HG02943 (cell line): Measurements from ENCODE around the gene SIM2.

Experiments used
- ATAC-seq: cut with Tn5 transposase; IDR thresholded peaks from one replicate; pipeline ENCODE4 v1.9.1; 2021; ENCODE audit warnings: mild to moderate bottlenecking, low read depth, moderate library complexity; ENCODE audit not compliant: unreplicated experiment

SIM2 gene

DNA sequence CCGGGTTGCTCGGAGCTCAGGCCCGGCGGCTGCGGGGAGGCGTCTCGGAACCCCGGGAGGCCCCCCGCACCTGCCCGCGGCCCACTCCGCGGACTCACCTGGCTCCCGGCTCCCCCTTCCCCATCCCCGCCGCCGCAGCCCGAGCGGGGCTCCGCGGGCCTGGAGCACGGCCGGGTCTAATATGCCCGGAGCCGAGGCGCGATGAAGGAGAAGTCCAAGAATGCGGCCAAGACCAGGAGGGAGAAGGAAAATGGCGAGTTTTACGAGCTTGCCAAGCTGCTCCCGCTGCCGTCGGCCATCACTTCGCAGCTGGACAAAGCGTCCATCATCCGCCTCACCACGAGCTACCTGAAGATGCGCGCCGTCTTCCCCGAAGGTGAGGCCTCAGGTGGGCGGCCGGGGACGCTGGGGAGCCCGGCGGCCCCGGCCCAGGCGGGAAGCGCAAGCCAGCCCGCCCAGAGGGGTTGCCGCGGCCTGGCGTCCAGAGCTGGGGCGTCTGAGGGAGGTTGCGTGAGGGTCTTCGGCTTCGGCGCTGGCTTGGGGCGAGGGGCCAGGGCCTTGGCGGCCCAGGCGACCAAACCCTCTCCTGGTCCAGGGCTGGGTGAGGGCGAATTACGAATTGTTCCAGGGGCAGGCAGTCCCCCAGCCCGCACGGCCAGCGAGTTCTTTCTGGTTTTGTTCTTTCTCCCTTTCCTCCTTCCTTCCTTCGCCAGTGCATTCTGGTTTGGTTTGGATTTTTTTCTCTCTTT, 805 bp downstream of the SIM2 start:
- ATAC-seq: no peak

- ATAC-seq: no peak
Measured at GRCh38 chr21:36700295-36700970, 1.5 kb downstream of the SIM2 start.

DNA sequence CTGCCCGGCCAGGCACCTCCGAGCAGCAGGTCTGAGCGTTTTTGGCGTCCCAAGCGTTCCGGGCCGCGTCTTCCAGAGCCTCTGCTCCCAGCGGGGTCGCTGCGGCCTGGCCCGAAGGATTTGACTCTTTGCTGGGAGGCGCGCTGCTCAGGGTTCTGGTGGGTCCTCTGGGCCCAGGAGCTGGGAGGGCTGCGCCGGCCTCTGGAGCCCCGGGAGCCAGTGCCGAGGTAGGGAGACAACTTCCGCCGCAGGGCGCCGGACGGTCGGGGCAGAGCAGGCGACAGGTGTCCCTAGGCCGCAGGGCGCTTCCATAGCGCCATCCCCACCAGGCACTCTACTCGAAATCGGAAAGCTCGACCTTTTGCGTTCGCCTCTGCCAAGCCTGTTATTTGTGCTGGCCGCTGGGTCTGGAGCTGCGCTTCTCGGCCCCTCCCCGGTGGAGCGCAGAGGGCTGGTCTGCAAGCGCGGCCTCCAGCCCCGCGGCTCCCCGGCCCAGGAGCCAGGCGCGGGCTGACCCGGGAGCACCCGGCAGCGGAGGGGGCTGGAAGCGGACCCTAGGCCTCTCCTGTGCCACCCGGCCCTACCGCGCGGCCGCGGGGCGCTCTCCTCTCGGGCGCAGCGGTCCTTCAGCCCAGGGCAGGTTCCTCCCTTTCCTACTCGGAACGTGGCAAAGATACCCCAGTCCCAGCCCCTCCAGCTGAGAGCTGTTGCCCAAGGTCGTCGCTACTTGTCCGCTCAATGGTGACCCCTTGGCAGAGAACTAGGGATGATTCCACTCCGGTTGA, 2.2 kb downstream of the SIM2 start:
- no peak for ATAC-seq

DNA sequence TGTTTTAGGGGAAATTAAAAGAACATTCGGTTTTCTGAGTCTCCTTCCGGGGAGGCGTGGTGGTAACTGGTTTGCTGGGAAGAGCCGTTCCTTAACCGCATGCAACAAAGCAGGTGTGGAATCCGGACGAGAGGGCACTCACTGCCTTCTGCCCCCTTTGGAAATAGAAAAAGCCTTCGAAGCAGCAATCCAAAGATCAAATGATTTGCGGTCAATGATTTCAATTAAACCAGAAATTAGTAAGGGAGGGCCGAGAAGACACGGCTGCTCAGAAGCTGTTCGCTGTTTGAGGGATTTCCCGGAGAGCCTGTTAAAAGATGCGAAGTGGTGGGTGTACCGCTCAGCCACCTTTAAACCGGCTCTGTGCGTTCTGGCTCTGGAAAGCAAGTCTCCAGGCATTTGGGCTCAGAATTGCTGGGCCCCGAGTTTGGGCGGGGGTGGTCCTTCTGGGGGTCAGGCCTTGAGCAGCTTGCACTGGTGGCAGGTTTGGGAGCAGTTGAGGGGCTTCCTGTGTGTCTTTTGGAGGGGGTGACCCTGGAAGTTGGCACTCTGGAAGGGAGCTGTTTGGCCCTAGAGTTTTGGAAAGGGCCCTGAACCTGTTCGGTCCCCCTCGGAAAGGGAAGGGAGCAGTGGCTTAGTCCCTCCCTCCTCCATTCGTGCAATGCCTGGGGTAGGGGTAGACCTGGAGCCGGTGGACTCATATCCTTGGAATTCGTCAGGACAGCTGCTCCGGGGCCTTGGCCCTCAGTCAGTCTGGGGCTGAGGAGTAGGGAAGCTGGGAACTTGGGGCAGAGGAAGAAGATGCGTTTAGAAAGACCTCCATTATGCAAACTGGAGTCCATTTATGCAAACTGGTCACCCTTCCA, 3.1 kb downstream of the SIM2 start:
- no peak for ATAC-seq

GRCh38 chr21:36702622-36702968, 3.7 kb downstream of the SIM2 start:
- ATAC-seq: no peak

- ATAC-seq: no peak
Measured at GRCh38 chr21:36703123-36703522, 4.2 kb downstream of the SIM2 start.

DNA sequence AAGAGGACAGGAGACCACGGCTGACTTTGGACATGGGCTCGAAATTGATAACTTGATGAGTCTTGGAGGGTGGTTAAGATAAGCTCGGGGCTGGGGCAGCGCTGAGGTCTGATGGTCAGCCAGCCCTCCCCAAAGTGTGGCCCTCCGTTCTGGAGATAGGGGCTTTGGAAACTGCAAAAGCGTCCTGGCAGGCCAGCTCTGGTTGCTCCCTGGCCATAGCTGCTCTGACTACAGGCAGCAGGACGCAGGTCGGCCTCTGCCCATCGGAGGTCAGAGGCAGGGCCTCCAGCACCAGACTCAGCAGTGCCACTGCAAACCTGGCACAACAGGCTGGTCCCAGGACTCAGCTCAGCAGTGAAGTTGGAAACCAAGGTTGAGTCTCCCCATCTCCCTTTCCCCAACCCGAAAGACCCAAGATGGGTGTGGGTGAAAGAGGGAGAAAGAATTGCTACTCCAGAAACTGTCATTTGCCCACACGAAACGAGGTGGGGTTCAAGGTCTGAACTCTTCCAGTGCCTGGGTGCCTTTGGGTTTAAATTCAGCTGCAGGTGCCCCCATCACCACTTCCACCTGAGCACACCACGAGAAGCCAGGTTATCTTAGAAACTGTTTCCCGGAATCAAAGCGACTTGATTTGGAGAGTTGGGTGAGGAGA, 4.8 kb downstream of the SIM2 start:
- no peak for ATAC-seq

DNA sequence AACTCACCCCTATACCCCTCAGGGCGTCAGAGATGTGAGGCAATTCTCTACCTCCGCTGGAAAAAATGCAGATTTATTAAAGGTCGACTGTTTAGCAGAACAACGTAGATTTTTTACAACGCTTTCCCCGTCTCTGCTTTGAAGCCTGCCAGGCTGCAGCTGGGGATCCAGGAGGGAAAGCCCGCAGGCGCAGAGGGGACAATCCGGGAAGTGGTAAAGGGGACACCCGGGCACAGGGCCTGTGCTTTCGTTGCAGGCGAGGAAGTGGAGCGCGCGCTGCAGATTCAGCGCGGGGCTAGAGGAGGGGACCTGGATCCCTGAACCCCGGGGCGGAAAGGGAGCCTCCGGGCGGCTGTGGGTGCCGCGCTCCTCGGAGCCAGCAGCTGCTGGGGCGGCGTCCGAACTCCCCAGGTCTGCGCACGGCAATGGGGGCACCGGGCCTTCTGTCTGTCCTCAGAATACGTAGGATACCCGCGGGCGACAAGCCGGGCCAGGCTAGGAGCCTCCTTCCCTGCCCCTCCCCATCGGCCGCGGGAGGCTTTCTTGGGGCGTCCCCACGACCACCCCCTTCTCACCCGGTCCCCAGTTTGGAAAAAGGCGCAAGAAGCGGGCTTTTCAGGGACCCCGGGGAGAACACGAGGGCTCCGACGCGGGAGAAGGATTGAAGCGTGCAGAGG, 5.5 kb downstream of the SIM2 start:
- ATAC-seq: no peak

GRCh38 chr21:36704958-36705678, 6.2 kb downstream of the SIM2 start:
- ATAC-seq: no peak

- ATAC-seq: no peak
Measured at GRCh38 chr21:36705679-36706481, 7.0 kb downstream of the SIM2 start.

DNA sequence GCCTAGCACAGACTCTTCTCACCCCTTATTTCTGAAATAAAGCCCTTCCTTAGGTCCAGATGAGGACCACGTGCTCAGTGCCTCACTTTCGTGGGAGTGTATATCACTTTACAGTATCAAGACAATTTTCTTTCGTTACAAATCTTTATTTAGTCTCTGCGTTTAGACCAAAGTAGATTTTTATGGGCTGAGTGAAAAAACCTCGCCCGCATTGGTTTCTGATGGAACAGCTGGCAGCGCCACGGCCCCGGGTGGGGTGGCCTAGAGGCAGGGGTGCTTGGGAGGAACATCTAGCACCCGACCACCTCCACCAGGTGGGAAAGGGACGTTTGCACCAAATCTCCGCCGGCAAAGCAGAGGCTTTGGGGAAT, 7.6 kb downstream of the SIM2 start:
- ATAC-seq: no peak

GRCh38 chr21:36706951-36707762, 8.2 kb downstream of the SIM2 start:
- ATAC-seq: no peak

- ATAC-seq: no peak
Measured at GRCh38 chr21:36707763-36708285, 8.9 kb downstream of the SIM2 start.

GRCh38 chr21:36708286-36709029, 9.5 kb downstream of the SIM2 start:
- no peak for ATAC-seq

DNA sequence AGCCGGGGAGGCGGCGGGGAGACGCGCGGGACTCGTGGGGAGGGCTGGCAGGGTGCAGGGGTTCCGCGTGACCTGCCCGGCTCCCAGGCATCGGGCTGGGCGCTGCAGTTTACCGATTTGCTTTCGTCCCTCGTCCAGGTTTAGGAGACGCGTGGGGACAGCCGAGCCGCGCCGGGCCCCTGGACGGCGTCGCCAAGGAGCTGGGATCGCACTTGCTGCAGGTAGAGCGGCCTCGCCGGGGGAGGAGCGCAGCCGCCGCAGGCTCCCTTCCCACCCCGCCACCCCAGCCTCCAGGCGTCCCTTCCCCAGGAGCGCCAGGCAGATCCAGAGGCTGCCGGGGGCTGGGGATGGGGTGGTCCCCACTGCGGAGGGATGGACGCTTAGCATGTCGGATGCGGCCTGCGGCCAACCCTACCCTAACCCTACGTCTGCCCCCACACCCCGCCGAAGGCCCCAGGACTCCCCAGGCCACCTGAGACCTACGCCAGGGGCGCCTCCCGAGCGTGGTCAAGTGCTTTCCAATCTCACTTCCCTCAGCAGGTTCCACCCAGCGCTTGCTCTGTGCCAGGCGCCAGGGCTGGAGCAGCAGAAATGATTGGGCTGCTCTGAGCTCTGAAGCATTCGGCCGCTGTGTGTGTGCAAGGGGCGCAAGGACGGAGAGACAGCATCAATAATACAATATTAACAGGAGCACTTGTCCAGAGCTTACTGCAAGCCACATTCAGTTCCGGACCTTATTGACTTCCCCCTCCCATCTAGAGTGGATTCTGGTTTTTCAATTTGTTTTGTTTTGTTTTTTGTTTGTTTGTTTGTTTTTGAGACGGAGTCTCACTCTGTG, 10.3 kb downstream of the SIM2 start:
- no peak for ATAC-seq
